Osteoblast (primary cell): ENCODE data around the gene AFDN. TPM values are rescaled to one million over a fixed set of nuclear protein-coding genes. Genes with fewer than 3 reads are reported as not detected.

Experiments
- DNase-seq: peaks from one replicate; pipeline ENCODE4 v3.0.0; 2011; ENCODE audit warnings: low spot score, mixed read lengths; ENCODE audit not compliant: insufficient read length; ENCODE audit errors: missing footprints
- H2AFZ ChIP-seq: 2 replicates; pipeline ENCODE4 v1.6.0; 2011; ENCODE audit warnings: mild to moderate bottlenecking, low read length
- H3K27ac ChIP-seq: 2 replicates; pipeline ENCODE4 v1.5.1; 2011; ENCODE audit warnings: mild to moderate bottlenecking, low read depth, low read length, moderate library complexity
- H3K27me3 ChIP-seq: 2 replicates; pipeline ENCODE4 v1.6.0; 2012; ENCODE audit warnings: mild to moderate bottlenecking, control low read depth, inconsistent platforms, low read length, moderate library complexity; ENCODE audit not compliant: insufficient read depth
- H3K36me3 ChIP-seq: 2 replicates; pipeline ENCODE4 v1.5.1; 2011; ENCODE audit warnings: mild to moderate bottlenecking, low read length, control low read depth, moderate library complexity; ENCODE audit not compliant: insufficient read depth
- H3K4me1 ChIP-seq: 2 replicates; pipeline ENCODE4 v1.5.1; 2011; ENCODE audit warnings: mild to moderate bottlenecking, low read length, control low read depth, moderate library complexity; ENCODE audit not compliant: insufficient read depth
- H3K4me2 ChIP-seq: 2 replicates; pipeline ENCODE4 v1.6.0; 2011; ENCODE audit warnings: mild to moderate bottlenecking, low read length; ENCODE audit not compliant: insufficient read depth
- H3K4me3 ChIP-seq: fragments of 200-600 bp; sonication (generic); 3 replicates; pipeline ENCODE4 v1.5.1; 2012; ENCODE audit warnings: mild to moderate bottlenecking, low read length, inconsistent platforms; ENCODE audit not compliant: insufficient read depth
- H3K79me2 ChIP-seq: 2 replicates; pipeline ENCODE4 v1.6.0; 2012; ENCODE audit warnings: mild to moderate bottlenecking, low read length, control low read depth, inconsistent platforms; ENCODE audit not compliant: insufficient read depth
- H3K9me3 ChIP-seq: 2 replicates; pipeline ENCODE4 v1.5.1; 2011; ENCODE audit warnings: low read depth, low read length, control low read depth
- H4K20me1 ChIP-seq: 2 replicates; pipeline ENCODE4 v1.6.0; 2012; ENCODE audit warnings: mild to moderate bottlenecking, low read length, control low read depth; ENCODE audit not compliant: insufficient read depth
- total RNA-seq: library from RNA; depleted of rRNA; stranded (reverse); fragments of >200 nt; gene quantifications from 2 replicates; pipeline ENCODE4 v1.2.3, GENCODE V29; 2012
- TF ChIP-seq, protein P1 (sequence below): IDR thresholded peaks from 2 replicates; pipeline ENCODE4 v1.5.1; 2011; ENCODE audit warnings: mild to moderate bottlenecking, low read depth, low read length, moderate library complexity; ENCODE audit errors: extremely low read depth

AFDN gene
- total RNA-seq, 1 donor: 52.5 TPM

DNA sequence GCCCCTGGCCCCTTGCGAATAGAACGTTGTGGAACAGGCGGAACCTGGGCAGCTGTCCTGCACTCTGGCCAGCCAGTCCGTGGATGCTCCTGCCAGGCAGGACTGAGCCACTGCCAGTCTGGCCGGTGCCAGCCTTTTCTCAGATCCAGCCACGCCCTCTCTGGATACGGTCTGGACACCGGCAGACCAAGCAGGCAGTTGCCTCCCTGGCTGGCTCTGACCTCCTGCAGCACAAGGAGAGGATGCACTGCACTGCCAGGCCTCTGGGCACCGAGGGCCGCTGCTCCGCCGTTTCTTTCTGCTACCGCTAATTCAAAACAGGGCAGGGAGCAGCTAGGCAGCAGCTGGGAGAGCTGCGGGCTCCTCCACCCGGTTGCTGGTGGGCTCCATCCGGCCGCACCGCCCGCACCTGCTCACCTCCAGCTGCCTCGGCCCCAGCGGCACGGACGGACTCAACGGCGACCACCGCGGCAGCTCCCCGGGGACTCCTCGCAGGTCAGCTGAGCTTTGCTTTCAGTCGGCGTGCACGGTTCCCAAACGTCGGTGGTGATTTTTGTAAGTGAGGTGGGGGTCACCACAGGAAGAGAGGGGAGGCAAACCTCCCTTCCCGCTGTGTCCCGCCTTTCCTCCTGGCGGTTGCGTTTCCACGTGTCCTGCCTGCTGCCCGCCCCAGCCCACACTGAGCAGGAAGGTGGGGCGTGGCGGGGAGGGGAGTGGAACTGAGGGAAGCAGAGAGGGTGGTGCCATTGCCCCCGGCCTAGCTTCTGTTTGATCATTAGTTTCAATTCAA lies 30.3 kb upstream of the AFDN start:
- Histone ChIP-seq H3K27me3 (no peaks in the 10 kb centered on the region), H3K4me3 (no peak overlapping the region), H3K9me3 (no peaks in the 10 kb centered on the region), H3K4me1 (no peaks in the 10 kb centered on the region), H3K27ac (no peak overlapping the region), H4K20me1 (no peaks in the 10 kb centered on the region), H3K4me2 (no peak overlapping the region), H3K36me3 (no peaks in the 10 kb centered on the region), H2AFZ (no peak overlapping the region), H3K79me2 (no peaks in the 10 kb centered on the region)
- peak; percentile 61 for DNase-seq
- TF ChIP-seq, protein P1, sequence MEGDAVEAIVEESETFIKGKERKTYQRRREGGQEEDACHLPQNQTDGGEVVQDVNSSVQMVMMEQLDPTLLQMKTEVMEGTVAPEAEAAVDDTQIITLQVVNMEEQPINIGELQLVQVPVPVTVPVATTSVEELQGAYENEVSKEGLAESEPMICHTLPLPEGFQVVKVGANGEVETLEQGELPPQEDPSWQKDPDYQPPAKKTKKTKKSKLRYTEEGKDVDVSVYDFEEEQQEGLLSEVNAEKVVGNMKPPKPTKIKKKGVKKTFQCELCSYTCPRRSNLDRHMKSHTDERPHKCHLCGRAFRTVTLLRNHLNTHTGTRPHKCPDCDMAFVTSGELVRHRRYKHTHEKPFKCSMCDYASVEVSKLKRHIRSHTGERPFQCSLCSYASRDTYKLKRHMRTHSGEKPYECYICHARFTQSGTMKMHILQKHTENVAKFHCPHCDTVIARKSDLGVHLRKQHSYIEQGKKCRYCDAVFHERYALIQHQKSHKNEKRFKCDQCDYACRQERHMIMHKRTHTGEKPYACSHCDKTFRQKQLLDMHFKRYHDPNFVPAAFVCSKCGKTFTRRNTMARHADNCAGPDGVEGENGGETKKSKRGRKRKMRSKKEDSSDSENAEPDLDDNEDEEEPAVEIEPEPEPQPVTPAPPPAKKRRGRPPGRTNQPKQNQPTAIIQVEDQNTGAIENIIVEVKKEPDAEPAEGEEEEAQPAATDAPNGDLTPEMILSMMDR: no peak

DNA sequence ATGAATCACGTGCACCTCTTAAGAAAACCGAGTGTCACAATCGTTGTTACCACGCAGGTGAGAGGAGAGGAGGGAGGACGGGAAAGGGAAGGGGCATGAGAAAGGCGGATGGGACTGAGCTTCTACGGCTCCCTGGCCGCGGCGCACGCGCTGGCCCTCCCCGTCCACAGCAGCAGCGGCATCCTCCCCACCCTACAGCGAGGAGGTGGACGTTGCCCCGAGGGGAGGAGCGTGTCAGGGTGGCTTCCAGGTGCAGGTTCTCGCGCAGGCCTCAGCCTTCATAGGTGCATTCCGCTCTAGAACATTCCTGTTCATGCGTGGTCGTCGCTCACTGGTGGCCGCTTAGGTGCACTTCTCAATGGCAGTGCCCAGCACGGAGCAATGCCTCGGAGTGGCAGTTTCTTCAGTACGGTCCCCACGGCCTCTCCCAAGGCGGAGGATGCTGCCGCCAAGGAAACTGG lies 29.7 kb upstream of the AFDN start:
- Histone ChIP-seq H3K4me3 (no peak overlapping the region), H4K20me1 (no peaks in the 10 kb centered on the region), H2AFZ (no peak overlapping the region), H3K36me3 (no peaks in the 10 kb centered on the region), H3K27me3 (no peaks in the 10 kb centered on the region), H3K4me2 (no peak overlapping the region), H3K79me2 (no peaks in the 10 kb centered on the region), H3K4me1 (no peaks in the 10 kb centered on the region), H3K27ac (no peak overlapping the region), H3K9me3 (no peaks in the 10 kb centered on the region)
- TF ChIP-seq, protein P1: no peak
- DNase-seq: no peak

DNA sequence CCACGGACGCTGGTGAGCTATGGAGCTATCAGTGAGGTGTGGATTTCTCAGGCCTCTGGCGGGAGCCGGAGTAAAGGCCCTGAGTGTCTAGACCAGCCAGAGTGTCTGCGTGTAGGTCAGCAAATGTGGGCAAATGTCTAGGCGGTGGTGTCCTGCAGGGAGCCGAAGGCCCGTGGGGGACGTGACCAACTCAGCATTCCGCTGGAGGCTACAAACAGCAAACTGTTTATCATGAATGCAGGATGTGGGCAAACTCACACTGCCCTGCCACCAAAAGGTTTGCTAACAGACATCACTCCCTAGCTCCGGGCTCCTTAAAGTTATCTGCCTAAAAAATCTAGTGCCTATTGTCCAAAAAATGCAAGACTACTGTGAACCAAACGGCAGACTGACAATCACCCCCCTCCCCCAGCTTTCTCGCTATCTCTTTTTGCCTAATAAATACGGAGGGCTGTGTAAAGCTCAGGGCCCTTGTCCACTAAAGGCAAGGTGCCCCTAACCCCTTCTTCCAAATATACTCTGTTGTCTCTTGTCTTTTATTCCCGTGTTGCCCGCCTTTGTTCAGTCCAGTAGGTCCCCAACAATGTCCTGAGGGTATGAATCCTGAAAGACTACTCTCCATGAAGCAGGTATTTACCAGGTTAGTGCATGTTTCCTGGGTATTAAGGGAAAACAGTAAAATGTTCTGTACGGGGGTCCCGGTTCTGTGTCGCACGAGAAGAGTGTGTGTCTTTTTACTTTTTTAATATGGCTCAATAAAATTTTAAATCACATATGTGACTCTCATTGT lies 29.0 kb upstream of the AFDN start:
- TF ChIP-seq, protein P1: no peak
- DNase-seq: no peak
- H2AFZ ChIP-seq: no peak overlapping the region

DNA sequence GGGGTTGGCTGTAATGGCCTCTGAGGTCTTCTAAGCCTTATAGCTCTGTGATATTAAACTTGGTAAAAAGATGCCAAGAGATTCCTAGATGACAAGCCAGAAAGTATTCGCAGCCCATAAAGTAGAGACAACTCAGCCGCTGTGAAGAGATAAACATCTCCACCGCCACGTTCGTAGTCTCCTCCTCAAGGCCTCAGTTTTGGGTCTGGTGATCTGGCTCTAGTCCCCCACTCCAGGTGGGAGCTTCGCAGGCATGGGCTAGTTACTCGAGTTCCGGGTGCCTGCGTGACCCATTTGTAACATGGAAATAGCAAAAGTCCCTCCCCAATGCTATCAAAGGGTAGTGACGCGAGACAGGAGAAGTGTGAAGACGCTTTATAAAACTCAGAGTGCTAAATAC lies 28.3 kb upstream of the AFDN start:
- H3K4me2 ChIP-seq: no peak overlapping the region
- no peaks in the 10 kb centered on the region for H3K27me3 ChIP-seq
- no peaks in the 10 kb centered on the region for H3K36me3 ChIP-seq
- DNase-seq: no peak
- no peak overlapping the region for H3K27ac ChIP-seq
- H2AFZ ChIP-seq: no peak overlapping the region
- H3K4me3 ChIP-seq: no peak overlapping the region
- no peaks in the 10 kb centered on the region for H4K20me1 ChIP-seq
- H3K79me2 ChIP-seq: no peaks in the 10 kb centered on the region
- no peaks in the 10 kb centered on the region for H3K9me3 ChIP-seq
- TF ChIP-seq, protein P1: no peak
- H3K4me1 ChIP-seq: no peaks in the 10 kb centered on the region

More for the DNA sequence above, 29.0 kb upstream of the AFDN start:
- H3K4me2 ChIP-seq: no peak overlapping the region
- no peaks in the 10 kb centered on the region for H3K36me3 ChIP-seq
- H4K20me1 ChIP-seq: no peaks in the 10 kb centered on the region
- H3K4me1 ChIP-seq: no peaks in the 10 kb centered on the region
- H3K4me3 ChIP-seq: no peak overlapping the region
- H3K27ac ChIP-seq: no peak overlapping the region
- no peaks in the 10 kb centered on the region for H3K27me3 ChIP-seq
- no peaks in the 10 kb centered on the region for H3K9me3 ChIP-seq
- no peaks in the 10 kb centered on the region for H3K79me2 ChIP-seq
